GDM1 (cell line): Measurements from ENCODE around the gene TPCN2.
"Not testable (repeated sequence)": the region's sequence is repeated elsewhere in the genome, so short reads cannot be mapped to it uniquely, and the experiment has no call there.

ENCODE experiments used
- DNase-seq: peaks from one replicate; lab custom pipeline; 2025; lab: John Stamatoyannopoulos, UW

TPCN2 gene

DNA sequence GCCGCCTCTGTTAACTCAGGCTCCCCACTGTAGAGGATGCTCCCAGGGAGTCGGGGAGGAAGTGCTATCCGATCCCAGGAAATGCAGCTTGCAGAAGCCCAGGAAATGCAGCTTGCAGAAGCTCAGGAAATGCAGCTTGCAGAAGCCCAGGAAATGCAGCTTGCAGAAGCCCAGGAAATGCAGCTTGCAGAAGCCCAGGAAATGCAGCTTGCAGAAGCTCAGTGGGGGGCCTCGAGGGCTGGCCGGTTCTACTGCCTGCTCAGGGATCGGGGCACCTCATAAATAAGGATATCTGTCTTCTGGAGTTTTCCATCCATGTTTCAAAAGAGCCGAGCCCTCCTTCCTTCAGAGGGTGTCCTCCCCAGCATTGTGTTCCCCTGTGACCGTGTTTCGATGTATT is 81.9 kb downstream of the TPCN2 start:
- DNase-seq = no peak

DNA sequence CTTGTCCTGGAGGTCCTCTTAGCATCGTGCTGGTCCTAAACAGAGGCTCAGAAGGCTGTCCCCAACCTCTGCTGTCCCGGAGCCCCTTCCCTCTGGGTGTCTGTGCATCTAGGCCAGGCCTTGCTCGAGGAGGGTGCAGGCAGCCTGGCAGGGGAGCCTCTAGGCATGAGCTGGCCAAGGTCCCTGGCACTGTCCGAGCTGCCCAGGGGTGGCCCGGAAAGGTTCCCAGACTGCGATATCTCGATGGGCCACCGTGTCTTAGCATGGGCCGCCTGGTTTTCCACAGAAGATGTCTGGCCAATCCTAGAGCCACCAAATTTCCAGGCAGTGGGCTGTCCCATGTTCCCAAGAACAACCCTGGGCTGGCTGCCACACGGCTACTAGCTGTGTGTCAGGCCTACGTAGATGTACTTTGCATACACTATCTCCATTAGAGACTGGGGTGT is 82.4 kb downstream of the TPCN2 start:
- no peak for DNase-seq

DNA sequence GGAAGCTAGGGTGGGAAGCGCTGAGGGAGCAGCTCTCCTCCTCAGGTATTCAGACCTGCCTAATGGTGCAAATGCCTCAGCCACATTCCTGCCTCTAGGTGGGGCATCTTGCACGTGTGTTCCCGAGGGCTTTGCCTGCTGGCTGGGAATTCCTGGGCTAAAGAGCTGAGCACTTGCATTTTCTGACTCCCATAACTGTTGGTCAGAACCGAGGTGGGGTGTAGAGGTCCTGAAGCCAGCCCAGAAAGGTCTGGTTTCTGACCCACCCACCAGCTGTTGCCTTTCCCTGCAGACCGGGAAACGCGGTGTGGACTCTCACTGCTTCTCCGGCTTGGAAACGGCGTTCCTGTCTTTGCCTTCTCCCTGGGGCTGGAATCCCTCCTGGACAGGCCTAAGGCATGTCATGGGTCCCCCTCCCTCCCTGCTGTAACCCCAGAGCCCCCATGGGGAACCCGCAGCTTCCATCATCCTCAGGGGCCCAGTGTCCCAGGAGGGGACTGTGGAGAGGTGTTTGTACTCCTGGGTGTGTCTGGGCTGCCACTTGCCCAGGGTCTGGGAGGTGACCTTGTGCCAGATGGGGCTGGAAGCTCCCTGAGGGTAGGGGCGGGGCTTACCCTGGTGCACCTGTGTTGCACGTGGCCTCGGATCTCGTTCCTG is 83.0 kb downstream of the TPCN2 start:
- DNase-seq = no peak

DNA sequence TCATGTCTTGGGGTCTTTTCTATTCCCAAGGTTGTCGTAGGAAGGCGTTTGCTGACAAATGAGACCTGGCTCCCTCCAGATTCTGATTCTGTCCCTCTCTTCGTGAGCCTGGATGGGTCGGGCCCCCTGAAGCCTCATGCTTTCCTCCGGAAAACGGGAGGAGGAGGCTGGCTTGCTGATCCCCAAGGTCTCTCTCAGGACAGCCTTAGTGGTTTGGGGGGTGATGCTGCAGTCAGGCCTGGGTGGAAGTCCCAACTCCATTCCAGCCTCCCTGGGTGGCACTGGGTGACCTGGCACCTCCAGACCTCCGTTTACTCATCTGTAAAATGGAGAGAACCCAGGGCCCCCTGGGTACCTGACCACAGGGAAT is 83.6 kb downstream of the TPCN2 start:
- no peak for DNase-seq

DNA sequence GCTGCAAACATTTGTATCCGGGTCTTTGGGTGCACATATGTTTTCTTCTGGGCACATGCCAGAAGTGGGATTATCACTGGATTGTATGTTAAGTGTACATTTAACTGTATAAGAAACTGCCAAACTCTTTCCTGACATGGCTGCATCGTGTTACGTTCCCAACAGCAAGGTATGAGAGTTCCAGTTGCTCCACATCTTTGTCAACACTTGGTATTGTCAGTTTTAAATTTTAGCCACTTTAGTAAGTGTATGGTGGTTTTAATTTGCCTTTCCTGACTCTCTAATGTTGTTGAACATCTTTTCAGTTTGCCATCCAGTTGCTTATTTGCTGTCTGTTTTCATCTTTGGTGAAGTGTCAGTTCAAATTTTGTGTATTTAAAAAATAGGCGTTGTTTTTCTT is 84.5 kb downstream of the TPCN2 start:
- DNase-seq = no peak

DNA sequence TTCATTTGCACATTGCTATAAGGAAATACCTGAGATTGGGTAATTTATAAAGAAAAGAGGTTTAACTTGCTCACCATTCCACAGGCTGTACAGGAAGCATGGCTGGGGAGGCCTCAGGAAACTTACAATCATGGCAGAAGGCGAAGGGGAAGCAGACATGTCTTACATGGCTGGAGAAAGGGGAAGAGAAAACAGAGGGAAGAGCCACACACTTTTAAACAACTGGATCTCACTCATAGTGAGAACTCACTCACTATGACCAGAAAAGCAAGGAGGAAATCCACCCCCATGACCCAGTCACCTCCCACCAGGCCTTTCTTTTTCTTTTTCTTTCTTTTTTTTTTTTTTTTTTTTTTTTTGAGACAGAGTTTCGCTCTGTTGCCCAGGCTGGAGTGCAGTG is 85.5 kb downstream of the TPCN2 start:
- DNase-seq = not testable (repeated sequence)

DNA sequence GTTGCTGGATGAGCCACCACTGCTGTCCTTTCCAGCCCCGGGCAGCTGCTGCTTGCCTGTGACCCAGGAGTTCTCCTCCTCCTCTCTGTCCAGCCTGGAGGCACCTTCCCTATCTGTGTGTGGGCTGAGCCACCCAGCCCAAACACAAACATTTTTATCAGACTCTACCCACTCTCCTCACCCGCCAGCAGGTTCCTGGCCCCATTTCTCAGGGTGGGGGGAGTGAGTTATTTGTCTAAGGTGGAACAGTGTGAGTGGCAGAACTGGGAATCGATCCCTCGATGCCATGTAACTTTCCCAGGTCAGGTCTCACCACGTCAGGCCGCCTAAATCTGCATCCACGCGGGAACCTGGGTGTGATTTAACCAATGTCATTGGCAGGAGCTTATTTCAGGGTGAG is 86.2 kb downstream of the TPCN2 start:
- no peak for DNase-seq

DNA sequence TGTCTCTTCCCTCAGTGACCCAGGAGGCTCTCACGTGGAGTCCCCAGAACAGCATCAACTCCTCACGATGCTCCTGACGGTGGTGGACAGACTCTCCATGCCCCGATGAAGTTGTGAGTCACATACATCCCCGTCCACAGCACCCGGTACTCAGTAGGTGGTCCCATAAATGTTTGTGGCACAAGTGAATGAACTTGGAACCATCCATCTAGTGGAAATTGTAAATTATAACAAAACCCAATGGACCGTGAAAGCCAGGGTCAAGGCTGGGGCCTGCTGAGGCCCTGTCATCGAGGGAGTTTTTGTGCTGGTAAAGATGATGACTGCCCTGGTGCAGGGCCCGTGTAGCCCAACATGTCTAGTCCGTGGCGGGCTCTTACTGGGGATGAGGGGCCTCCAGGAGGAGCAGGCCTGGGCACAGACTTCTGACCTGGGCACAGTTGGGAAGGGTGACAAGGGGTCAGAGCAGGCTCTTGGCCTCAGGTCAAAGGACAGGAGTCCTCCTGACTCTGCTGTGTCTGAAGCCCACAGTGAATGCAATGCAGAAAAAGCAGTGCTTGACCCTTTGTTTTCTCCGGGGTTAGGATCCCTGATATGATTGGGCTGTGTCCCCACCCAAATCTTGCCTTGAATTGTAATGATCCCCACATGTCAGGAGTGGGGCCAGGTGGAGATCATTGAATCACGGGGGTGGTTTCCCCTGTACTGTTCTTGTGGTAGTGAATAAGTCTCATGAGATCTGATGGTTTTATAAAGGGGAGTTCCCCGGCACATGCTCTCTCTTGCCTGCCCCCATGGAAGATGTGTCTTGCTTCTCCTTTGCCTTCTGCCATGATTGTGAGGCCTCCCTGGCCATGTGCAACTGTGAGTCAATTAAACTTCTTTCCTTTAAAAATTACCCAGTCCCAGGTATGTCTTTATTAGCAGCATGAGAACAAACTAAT is 87.0 kb downstream of the TPCN2 start:
- no peak for DNase-seq

DNA sequence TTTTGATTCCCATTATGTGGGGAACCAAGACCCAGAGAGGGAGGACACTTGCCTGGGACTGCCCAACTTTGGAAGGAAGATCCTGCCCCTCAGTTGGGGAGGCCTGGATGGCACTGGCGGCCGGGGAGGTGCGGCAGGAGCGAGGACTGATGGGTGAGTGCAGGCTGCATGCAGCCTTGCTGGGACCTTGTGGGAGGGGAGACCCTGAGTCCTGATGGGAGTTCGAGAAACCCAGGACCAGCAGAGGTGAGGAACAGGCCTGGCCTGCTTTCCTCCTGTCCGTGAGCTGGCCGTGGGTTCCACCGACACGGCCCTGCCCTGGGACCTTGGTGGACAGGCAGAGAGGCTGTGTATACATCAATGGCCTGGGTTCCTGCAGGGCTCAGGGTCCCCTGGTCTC is 87.7 kb downstream of the TPCN2 start:
- DNase-seq = no peak

DNA sequence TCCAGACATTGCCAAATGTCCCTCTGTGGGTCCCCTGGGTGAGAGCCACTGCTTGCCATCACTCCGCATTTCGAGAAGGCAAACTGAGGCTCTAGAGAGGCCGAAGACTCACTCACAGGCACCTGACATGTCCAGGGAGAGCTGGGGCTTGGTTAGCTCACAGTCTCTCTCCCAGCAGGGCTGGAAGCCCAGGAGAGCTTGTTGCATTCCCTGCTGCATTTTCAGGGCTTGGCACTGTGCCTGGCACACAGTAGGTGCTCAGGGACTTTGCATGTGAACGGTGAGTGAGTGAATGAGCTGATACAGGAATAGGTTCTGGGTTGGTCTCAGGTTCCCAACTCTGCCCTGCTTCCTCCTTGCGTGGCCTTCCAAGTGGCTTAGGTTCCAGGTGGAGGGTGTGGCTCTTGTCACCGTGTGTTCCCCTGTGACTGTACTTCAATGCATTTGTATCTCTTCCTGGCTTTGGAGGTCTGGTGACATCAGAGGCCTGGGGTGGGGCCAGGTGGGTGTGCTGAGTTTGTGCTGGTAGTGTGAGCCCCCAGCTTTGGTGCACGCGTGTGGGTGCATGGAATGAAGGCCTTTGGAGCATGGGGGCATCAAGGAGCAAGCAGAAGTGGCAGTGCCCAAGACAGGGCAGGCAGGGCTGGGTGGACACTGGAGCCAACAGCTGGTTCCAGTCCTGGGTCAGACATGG is 88.6 kb downstream of the TPCN2 start:
- DNase-seq = no peak

DNA sequence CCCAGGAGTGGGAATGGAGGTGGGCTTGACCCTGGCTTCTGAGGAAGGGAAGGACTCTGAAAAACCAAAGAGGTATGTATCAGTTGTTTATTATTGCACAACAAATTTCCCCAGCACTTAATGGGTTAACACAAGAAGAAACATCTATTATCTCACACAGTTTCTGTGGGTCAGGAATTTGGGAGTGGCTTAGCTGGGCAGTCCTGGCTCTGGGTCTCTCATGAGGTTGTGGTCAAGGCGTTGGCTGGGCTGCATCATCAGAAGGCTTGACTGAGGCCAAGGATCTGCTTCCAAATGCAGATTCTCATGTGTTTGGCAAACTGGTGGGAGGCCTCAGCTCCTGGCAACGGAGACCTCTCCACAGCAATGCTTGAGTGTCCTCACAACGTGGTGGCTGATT is 89.5 kb downstream of the TPCN2 start:
- DNase-seq = no peak

DNA sequence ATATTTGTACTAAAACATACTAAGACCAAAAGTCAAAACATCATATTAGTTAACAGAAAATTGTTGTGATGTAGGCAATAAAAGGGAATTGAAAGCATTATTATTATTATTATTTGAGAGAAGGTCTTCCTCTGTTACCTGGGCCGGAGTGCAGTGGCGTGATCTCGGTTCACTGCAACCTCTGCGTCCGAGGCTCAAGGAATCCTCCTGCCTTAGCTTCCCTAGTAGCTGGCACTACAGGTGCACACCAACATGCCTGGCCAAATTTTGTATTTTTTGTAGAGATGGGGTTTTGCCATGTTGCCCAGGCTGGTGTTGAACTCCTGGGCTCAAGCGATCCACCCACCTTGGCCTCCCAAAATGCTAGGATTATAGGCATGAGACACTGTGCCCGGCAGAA is 91.4 kb downstream of the TPCN2 start:
- DNase-seq = not testable (repeated sequence)

DNA sequence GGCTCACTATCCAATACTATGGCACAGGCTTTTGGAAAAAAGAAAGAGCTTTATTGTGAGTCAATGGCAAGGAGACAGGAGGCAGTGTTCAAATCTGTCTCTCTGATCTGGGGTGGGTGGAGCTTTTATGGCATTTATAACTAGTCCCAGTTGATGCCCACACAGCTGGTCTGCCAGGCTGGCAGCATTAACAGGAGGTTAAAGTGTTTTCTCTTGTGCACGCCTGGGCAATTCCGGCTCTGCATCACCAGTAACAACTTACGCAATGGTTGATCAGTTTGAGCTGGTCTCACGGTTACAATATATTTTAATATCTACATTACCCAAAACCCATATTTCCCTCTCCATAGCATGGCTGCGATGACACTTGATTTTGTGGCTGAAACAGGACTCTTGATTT is 91.9 kb downstream of the TPCN2 start:
- no peak for DNase-seq

DNA sequence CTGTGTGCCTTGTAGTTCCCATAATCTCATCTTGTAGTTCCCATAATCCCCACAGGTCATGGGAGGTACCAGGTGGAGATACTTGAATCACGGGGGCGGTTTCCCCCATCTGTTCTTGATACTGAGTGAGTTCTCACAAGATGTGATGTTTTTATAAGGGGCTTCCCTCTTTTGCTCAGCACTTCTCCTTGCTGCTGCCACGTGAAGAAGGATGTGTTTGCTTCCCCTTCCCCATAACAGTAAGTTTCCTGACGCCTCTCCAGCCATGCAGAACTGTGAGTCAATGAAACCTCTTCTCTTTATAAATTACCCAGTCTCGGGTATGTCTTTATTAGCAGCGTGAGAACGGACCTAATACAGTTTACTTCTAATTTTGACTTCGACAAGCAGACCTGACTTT is 93.0 kb downstream of the TPCN2 start:
- peak; percentile 73 for DNase-seq

DNA sequence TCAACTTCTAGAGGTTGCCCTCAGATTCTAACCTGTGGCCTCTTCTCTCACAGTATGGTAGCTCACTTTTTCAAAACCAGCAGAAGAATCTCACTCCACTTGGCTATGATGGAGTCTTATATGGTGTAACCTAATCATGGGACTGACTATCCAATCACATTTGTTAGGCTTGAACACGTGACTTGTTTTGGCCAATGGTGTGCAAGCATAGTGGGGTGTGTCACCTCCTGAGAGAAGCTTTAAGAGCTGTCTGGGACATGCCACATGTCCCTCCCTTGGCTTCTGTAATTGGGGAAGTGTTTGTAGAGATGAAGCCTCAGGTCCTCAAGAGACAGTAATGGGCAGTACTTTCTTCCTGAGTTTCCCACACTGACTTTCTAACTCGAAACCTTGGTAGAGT is 94.2 kb downstream of the TPCN2 start:
- DNase-seq = no peak

DNA sequence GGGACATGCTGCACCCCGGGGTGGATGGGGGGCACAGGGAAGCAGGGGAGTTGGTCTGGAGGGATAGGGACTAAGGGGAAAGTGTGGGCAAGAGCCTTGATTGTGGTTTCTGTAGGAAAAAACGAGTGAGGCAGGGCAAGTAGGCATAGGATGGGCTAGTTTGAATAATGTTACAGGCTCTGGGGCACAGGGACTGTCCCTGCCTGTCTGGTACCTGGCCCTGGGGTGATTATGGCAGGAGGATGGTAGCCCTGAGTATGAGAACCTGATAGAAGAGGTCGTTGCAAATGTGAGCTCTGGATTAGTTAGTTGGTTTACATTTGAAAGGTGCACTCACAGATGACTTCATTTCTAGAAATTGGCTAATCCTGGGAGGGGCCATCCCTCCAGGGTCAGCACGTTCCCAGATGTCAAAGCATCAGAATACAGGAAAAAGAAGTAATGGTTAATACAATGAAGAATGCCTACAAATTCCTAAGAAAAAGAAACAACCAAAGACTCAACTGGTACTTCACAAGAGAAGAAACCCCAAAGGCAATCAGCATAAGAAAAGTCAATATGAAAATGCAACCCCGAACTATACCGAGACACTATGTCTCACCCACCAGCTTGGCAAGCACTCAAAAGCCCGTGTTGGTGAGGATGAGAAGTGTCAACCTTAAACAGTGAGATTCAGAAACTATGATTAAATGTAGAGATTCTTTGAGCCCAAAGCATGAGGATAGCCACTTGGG is 95.8 kb downstream of the TPCN2 start:
- DNase-seq = no peak

DNA sequence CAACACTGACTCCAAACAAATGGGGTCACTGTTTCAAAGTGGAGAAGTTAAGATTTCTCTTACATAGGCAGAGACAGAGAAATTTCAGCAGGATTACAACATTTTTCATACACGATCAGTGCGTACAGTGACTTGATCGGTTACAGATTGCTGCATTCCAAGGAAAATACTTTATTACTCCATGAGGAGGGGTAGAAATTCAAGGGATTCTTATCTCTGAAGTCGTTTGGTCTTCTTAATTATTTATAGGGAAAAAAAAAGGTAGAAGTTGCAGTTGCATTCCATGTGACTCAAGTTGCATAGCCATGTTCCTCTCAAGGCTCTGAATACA is 96.3 kb downstream of the TPCN2 start:
- DNase-seq = no peak

DNA sequence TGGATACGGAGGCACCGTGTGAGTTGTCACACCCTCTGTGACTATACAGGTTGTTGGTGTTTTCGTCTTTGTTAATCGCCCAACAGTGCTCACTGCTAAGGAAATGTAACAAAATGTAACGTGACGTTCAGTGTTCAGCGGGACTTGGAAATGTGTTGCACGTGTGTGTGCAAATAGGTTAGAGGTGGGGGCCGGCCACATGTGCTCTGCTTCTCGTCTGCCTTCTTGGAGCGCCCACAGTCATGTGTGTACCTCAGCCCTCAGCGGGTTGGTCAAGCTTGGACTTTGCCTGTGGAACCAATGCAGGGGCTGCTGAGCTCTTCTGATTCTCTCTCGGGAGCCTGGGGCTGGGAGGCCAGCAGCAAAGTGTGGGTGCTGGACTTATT is 99.6 kb downstream of the TPCN2 start:
- DNase-seq = no peak

DNA sequence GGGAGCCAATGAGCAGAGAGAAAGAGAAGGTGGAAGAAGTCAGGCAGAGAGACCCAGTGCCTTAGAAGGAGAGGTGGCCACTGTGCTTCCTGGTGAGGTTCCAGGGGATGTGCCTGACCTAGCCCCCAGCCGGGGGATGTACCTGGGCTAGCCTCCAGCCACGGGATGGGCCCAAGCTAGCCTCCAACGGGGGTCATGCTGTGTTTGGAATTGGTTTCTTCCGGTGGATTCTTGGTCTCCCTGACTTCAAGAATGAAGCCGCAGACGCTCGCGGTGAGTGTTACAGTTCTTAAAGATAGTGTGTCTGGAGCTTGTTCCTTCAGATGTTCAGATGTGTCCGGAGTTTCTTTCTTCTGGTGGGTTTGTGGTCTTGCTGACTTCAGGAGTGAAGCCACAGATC is 100.1 kb downstream of the TPCN2 start:
- peak; percentile 80 for DNase-seq

DNA sequence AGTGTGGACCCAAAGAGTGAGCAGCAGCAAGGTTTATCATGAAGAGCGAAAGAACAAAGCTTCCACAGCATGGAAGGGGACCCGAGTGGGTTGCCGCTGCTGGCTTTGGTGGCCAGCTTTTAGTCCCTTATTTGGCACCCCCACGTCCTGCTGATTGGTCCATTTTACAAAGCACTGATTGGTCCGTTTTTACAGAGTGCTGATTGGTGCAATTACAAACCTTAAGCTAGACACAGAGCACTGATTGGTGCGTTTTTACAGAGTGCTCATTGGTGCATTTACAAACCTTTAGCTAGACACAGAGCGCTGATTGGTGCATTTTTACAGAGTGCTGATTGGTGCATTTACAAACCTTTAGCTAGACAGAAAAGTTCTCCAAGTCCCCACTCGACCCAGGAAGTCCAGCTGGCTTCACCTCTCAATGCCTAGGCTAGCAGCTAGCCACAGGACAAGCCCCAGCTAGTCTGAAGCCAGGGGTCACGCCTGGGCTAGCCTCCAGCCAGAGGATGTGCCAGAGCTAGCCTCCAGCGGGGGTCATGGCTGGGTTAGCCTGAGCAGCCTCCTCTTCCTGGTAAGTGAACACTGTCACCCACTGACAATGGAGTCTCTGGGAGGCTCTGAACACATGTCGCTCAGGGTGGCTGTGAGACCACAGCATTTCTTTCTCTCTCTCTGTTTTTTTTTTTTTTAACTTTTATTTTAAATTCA is 100.8 kb downstream of the TPCN2 start:
- not testable (repeated sequence) for DNase-seq

DNA sequence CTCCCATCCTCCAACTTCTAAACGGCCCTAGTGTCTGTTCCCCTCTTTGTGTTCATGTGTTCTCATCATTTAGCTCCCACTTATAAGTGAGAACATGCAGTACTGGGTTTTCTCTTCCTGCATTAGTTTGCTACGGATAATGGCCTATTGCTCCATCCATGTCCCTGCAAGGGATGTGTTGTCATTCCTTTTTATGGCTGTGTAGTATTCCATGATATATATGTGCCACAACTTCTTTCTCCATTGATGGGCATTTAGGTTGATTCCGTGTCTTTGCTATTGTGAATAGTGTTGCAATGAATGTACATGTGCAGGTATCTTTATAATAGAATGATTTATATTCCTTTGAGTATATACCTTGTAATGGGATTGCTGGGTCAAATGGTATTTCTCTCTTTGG is 101.4 kb downstream of the TPCN2 start:
- no peak for DNase-seq

DNA sequence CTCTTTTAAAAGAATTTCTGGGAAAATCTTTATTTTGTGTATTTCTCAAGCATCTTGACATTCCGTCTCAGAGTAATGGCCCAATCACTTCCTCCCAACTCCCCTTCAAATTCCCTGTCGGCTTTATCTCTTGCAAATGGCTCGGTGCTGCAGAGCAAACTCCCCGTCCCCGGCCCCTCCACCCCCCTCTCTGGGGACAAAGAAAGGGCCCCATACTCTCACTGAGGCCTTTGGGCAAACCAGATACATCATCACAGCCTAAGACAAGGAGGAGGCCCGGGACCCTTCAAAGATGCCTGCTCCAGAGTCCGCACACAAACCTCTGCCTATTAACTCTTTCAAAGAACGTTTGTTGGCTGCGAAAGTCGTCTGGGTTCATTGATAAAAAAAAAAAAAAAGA is 103.1 kb downstream of the TPCN2 start:
- no peak for DNase-seq
